ENCODE results near the gene MEIS2.

Gene MEIS2

GRCh38 chr15:36999778-37000177 is 100.6 kb downstream of the MEIS2 start:
- no peak overlapping the region for H2AK5ac ChIP-seq (ENCODE audit: low read length)
- no peak overlapping the region for H3K18ac ChIP-seq (ENCODE audit: low read length)
- H4K8ac ChIP-seq (ENCODE audit: low read depth, low read length): no peak overlapping the region
- no peak overlapping the region for H3K14ac ChIP-seq (ENCODE audit: low read length)
- no peaks in the 10 kb centered on the region for H3K36me3 ChIP-seq (ENCODE audit: control insufficient read depth in 1 of 2, insufficient read depth in 2 of 2, low read length in 2 of 2)
- no peaks in the 10 kb centered on the region for H3K9me3 ChIP-seq (ENCODE audit: insufficient read depth, low read depth, low read length)
- H3K4me3 ChIP-seq (ENCODE audit: low read depth, low read length): no peak overlapping the region
- no peak overlapping the region for H2BK12ac ChIP-seq (ENCODE audit: low read length)
- no peak overlapping the region for H3K4me2 ChIP-seq (ENCODE audit: low read length)
- H3K4me1 ChIP-seq (ENCODE audit: control insufficient read depth in 1 of 2, insufficient read depth in 2 of 2, low read length in 2 of 2): peaks cover 9 to 15% of the 10 kb centered on the region in 2 experiments
- H4K91ac ChIP-seq (ENCODE audit: low read depth, low read length): no peak overlapping the region
- WGBS (ENCODE audit: extremely low coverage, insufficient coverage, insufficient read length): no CpG with 5 or more reads among the region's 1 CpG
- no peak overlapping the region for H4K12ac ChIP-seq (ENCODE audit: low read depth, low read length)
- no peak overlapping the region for H3K27ac ChIP-seq (ENCODE audit: low read depth, low read length)
- H2AFZ ChIP-seq (ENCODE audit: insufficient read depth, low read length, poor library complexity): no peak overlapping the region
- H2BK120ac ChIP-seq (ENCODE audit: insufficient read depth, low read length, poor library complexity): no peak overlapping the region
- H2BK5ac ChIP-seq (ENCODE audit: low read depth, low read length, poor library complexity): no peak overlapping the region
- no peak for DNase-seq
- no peaks in the 10 kb centered on the region for H3K27me3 ChIP-seq (ENCODE audit: insufficient read depth, low read length)
- no peak overlapping the region for H3K9ac ChIP-seq (ENCODE audit: low read length)
- H3K23ac ChIP-seq (ENCODE audit: low read length): no peak overlapping the region
- H3K4ac ChIP-seq (ENCODE audit: low read depth, low read length): no peak overlapping the region
- no peaks in the 10 kb centered on the region for H3K79me1 ChIP-seq (ENCODE audit: low read length)
- H3K79me2 ChIP-seq (ENCODE audit: control insufficient read depth, insufficient read depth, low read length, poor library complexity): no peaks in the 10 kb centered on the region

GRCh38 chr15:36996538-36997181 is 103.7 kb downstream of the MEIS2 start:
- Histone ChIP-seq H3K9ac (ENCODE audit: low read length) (no peak overlapping the region), H2BK12ac (ENCODE audit: low read length) (no peak overlapping the region), H3K4ac (ENCODE audit: low read depth, low read length) (no peak overlapping the region), H2AFZ (ENCODE audit: insufficient read depth, low read length, poor library complexity) (no peak overlapping the region), H3K9me3 (ENCODE audit: insufficient read depth, low read depth, low read length) (no peaks in the 10 kb centered on the region), H3K27ac (ENCODE audit: low read depth, low read length) (peak overlapping the region; percentile 40), H3K23ac (ENCODE audit: low read length) (no peak overlapping the region), H3K4me1 (ENCODE audit: control insufficient read depth in 1 of 2, insufficient read depth in 2 of 2, low read length in 2 of 2) (peaks cover 7 to 10% of the 10 kb centered on the region in 2 experiments), H3K14ac (ENCODE audit: low read length) (no peak overlapping the region), H3K18ac (ENCODE audit: low read length) (no peak overlapping the region), H4K91ac (ENCODE audit: low read depth, low read length) (no peak overlapping the region), H3K27me3 (ENCODE audit: insufficient read depth, low read length) (no peaks in the 10 kb centered on the region), H3K4me3 (ENCODE audit: low read depth, low read length) (no peak overlapping the region), H4K12ac (ENCODE audit: low read depth, low read length) (no peak overlapping the region), H2BK120ac (ENCODE audit: insufficient read depth, low read length, poor library complexity) (no peak overlapping the region), H3K79me1 (ENCODE audit: low read length) (no peaks in the 10 kb centered on the region), H4K8ac (ENCODE audit: low read depth, low read length) (no peak overlapping the region), H2BK5ac (ENCODE audit: low read depth, low read length, poor library complexity) (peak overlapping the region; percentile 5), H3K79me2 (ENCODE audit: control insufficient read depth, insufficient read depth, low read length, poor library complexity) (no peaks in the 10 kb centered on the region), H3K36me3 (ENCODE audit: control insufficient read depth in 1 of 2, insufficient read depth in 2 of 2, low read length in 2 of 2) (no peaks in the 10 kb centered on the region), H3K4me2 (ENCODE audit: low read length) (no peak overlapping the region), H2AK5ac (ENCODE audit: low read length) (no peak overlapping the region)
- no peak for DNase-seq
- no CpG with 5 or more reads among the region's 4 CpGs for WGBS (ENCODE audit: extremely low coverage, insufficient coverage, insufficient read length)

- H2BK12ac ChIP-seq (ENCODE audit: low read length): no peak overlapping the region
- H3K4me2 ChIP-seq (ENCODE audit: low read length): no peak overlapping the region
- no peak overlapping the region for H4K12ac ChIP-seq (ENCODE audit: low read depth, low read length)
- H4K91ac ChIP-seq (ENCODE audit: low read depth, low read length): no peak overlapping the region
- H3K79me2 ChIP-seq (ENCODE audit: control insufficient read depth, insufficient read depth, low read length, poor library complexity): no peaks in the 10 kb centered on the region
- H2AK5ac ChIP-seq (ENCODE audit: low read length): no peak overlapping the region
- no peak overlapping the region for H3K23ac ChIP-seq (ENCODE audit: low read length)
- H2BK120ac ChIP-seq (ENCODE audit: insufficient read depth, low read length, poor library complexity): no peak overlapping the region
- no peak overlapping the region for H3K4ac ChIP-seq (ENCODE audit: low read depth, low read length)
- no peaks in the 10 kb centered on the region for H3K27me3 ChIP-seq (ENCODE audit: insufficient read depth, low read length)
- H3K18ac ChIP-seq (ENCODE audit: low read length): no peak overlapping the region
- no peak overlapping the region for H3K14ac ChIP-seq (ENCODE audit: low read length)
- no peak overlapping the region for H2BK5ac ChIP-seq (ENCODE audit: low read depth, low read length, poor library complexity)
- no peak for DNase-seq
- H3K9ac ChIP-seq (ENCODE audit: low read length): no peak overlapping the region
- WGBS (ENCODE audit: extremely low coverage, insufficient coverage, insufficient read length): no CpG with 5 or more reads among the region's 2 CpGs
- H3K9me3 ChIP-seq (ENCODE audit: insufficient read depth, low read depth, low read length): no peaks in the 10 kb centered on the region
- H3K27ac ChIP-seq (ENCODE audit: low read depth, low read length): peak overlapping the region; percentile 40
- peaks cover 7 to 10% of the 10 kb centered on the region in 2 experiments for H3K4me1 ChIP-seq (ENCODE audit: control insufficient read depth in 1 of 2, insufficient read depth in 2 of 2, low read length in 2 of 2)
- H2AFZ ChIP-seq (ENCODE audit: insufficient read depth, low read length, poor library complexity): no peak overlapping the region
- no peaks in the 10 kb centered on the region for H3K36me3 ChIP-seq (ENCODE audit: control insufficient read depth in 1 of 2, insufficient read depth in 2 of 2, low read length in 2 of 2)
- no peak overlapping the region for H3K4me3 ChIP-seq (ENCODE audit: low read depth, low read length)
- H4K8ac ChIP-seq (ENCODE audit: low read depth, low read length): no peak overlapping the region
- H3K79me1 ChIP-seq (ENCODE audit: low read length): no peaks in the 10 kb centered on the region
These were observed 104.2 kb downstream of the MEIS2 start for GRCh38 chr15:36996121-36996520.

GRCh38 chr15:36994790-36995189 is 105.6 kb downstream of the MEIS2 start:
- H3K27me3 ChIP-seq (ENCODE audit: insufficient read depth, low read length): no peaks in the 10 kb centered on the region
- no peaks in the 10 kb centered on the region for H3K79me1 ChIP-seq (ENCODE audit: low read length)
- no CpG with 5 or more reads among the region's 8 CpGs for WGBS (ENCODE audit: extremely low coverage, insufficient coverage, insufficient read length)
- H3K18ac ChIP-seq (ENCODE audit: low read length): no peak overlapping the region
- no peak overlapping the region for H3K9ac ChIP-seq (ENCODE audit: low read length)
- no peak overlapping the region for H2BK5ac ChIP-seq (ENCODE audit: low read depth, low read length, poor library complexity)
- H2BK12ac ChIP-seq (ENCODE audit: low read length): no peak overlapping the region
- H2AFZ ChIP-seq (ENCODE audit: insufficient read depth, low read length, poor library complexity): no peak overlapping the region
- no peak overlapping the region for H4K91ac ChIP-seq (ENCODE audit: low read depth, low read length)
- no peak overlapping the region for H4K12ac ChIP-seq (ENCODE audit: low read depth, low read length)
- no peak overlapping the region for H3K14ac ChIP-seq (ENCODE audit: low read length)
- H3K4me2 ChIP-seq (ENCODE audit: low read length): peak overlapping the region; percentile 51
- H3K4me3 ChIP-seq (ENCODE audit: low read depth, low read length): no peak overlapping the region
- peak overlapping the region; percentile 58 for H3K27ac ChIP-seq (ENCODE audit: low read depth, low read length)
- no peaks in the 10 kb centered on the region for H3K36me3 ChIP-seq (ENCODE audit: control insufficient read depth in 1 of 2, insufficient read depth in 2 of 2, low read length in 2 of 2)
- DNase-seq: no peak
- H2AK5ac ChIP-seq (ENCODE audit: low read length): no peak overlapping the region
- no peaks in the 10 kb centered on the region for H3K9me3 ChIP-seq (ENCODE audit: insufficient read depth, low read depth, low read length)
- H2BK120ac ChIP-seq (ENCODE audit: insufficient read depth, low read length, poor library complexity): no peak overlapping the region
- H3K4ac ChIP-seq (ENCODE audit: low read depth, low read length): no peak overlapping the region
- no peak overlapping the region for H3K23ac ChIP-seq (ENCODE audit: low read length)
- H3K79me2 ChIP-seq (ENCODE audit: control insufficient read depth, insufficient read depth, low read length, poor library complexity): no peaks in the 10 kb centered on the region
- H4K8ac ChIP-seq (ENCODE audit: low read depth, low read length): no peak overlapping the region
- peaks cover 7 to 8% of the 10 kb centered on the region in 2 experiments for H3K4me1 ChIP-seq (ENCODE audit: control insufficient read depth in 1 of 2, insufficient read depth in 2 of 2, low read length in 2 of 2)
